Ascending aorta (tissue), 2 donors: Measurements from ENCODE around the gene LAMA2. TPM values are rescaled to one million over a fixed set of nuclear protein-coding genes. Genes with fewer than 3 reads are reported as not detected.

ENCODE experiments used
- DNase-seq, 2 donors: peaks; one replicate each; pipeline ENCODE4 v3.0.0-alpha.2; 2019; ENCODE audit warnings: low spot score in 2 of 2
- H3K27ac ChIP-seq, 2 donors: fragments of 200-600 bp; sonication (generic); one replicate each; pipeline ENCODE4 v1.5.1; 2016 to 2017; ENCODE audit warnings: mild to moderate bottlenecking in 1 of 2
- H3K27me3 ChIP-seq: fragments of 200-600 bp; sonication (generic); one replicate; pipeline ENCODE4 v1.5.1; 2017
- H3K36me3 ChIP-seq, 2 donors: fragments of 200-600 bp; sonication (generic); one replicate each; pipeline ENCODE4 v1.5.1; 2016
- H3K4me1 ChIP-seq, 2 donors: fragments of 200-600 bp; sonication (generic); one replicate each; pipeline ENCODE4 v1.5.1; 2016 to 2017; ENCODE audit warnings: mild to moderate bottlenecking in 1 of 2
- H3K4me3 ChIP-seq, 2 donors: fragments of 200-600 bp; sonication (generic); one replicate each; pipeline ENCODE4 v1.5.1; 2016 to 2017; ENCODE audit warnings: mild to moderate bottlenecking in 1 of 2
- H3K9me3 ChIP-seq, 2 donors: fragments of 200-600 bp; sonication (generic); one replicate each; pipeline ENCODE4 v1.5.1; 2016
- CTCF ChIP-seq, 3 experiments: fragments of 200-600 bp in 2 of 3; fragments of 450-650 bp in 1 of 3; sonication (generic) in 2 of 3; IDR thresholded peaks; one replicate each; pipeline ENCODE4 v1.5.1; 2016 to 2019; ENCODE audit warnings: antibody characterized with exemption in 3 of 3, mild to moderate bottlenecking in 1 of 3, moderate library complexity in 1 of 3
- intact Hi-C: fragments of 100-400 bp; cut with DNase I; formaldehyde crosslinking; loops from one replicate; pipeline ENCODE4 v1.15.1; 2023
- total RNA-seq: library from RNA; depleted of rRNA; stranded (reverse); fragments of >200 nt; gene quantifications from one replicate; pipeline ENCODE4 v1.1.0, GENCODE V29; 2016

Gene LAMA2
- total RNA-seq, 1 donor from 2014 or later = 45.2 TPM

GRCh38 chr6:128914051-128914450 lies 31.1 kb downstream of the LAMA2 start:
- intact Hi-C loops = no loop called here
- no peak for DNase-seq
- H3K27me3 ChIP-seq = no peaks in the 10 kb centered on the region
- no peaks in the 10 kb centered on the region for H3K9me3 ChIP-seq
- no peak overlapping the region for H3K4me3 ChIP-seq
- TF ChIP-seq CTCF (IDR thresholded peaks at IDR 0.05) = no peak
- H3K36me3 ChIP-seq = no peaks in the 10 kb centered on the region
- H3K27ac ChIP-seq = no peak overlapping the region
- H3K4me1 ChIP-seq = no peaks in the 10 kb centered on the region

- H3K27ac ChIP-seq = no peak overlapping the region
- H3K4me1 ChIP-seq = no peaks in the 10 kb centered on the region
- H3K9me3 ChIP-seq = no peaks in the 10 kb centered on the region
- intact Hi-C loops = no loop called here
- no peaks in the 10 kb centered on the region for H3K27me3 ChIP-seq
- H3K36me3 ChIP-seq = no peaks in the 10 kb centered on the region
- H3K4me3 ChIP-seq = no peak overlapping the region
- no peak for TF ChIP-seq CTCF (IDR thresholded peaks at IDR 0.05)
- no peak for DNase-seq
Observed at GRCh38 chr6:128918886-128919285, 35.9 kb downstream of the LAMA2 start.

- DNase-seq = no peak
- H3K9me3 ChIP-seq = no peaks in the 10 kb centered on the region
- H3K4me1 ChIP-seq = no peaks in the 10 kb centered on the region
- TF ChIP-seq CTCF (IDR thresholded peaks at IDR 0.05) = no peak
- no peak overlapping the region for H3K27ac ChIP-seq
- intact Hi-C loops = no loop called here
- no peaks in the 10 kb centered on the region for H3K27me3 ChIP-seq
- H3K4me3 ChIP-seq = no peak overlapping the region
- no peaks in the 10 kb centered on the region for H3K36me3 ChIP-seq
Observed at GRCh38 chr6:128919412-128920180, 36.7 kb downstream of the LAMA2 start.

GRCh38 chr6:128925765-128926164 lies 42.8 kb downstream of the LAMA2 start:
- Histone ChIP-seq H3K27me3 (no peaks in the 10 kb centered on the region), H3K4me1 (no peaks in the 10 kb centered on the region), H3K4me3 (no peak overlapping the region), H3K9me3 (no peaks in the 10 kb centered on the region), H3K36me3 (no peaks in the 10 kb centered on the region), H3K27ac (no peak overlapping the region)
- DNase-seq = no peak
- TF ChIP-seq CTCF (IDR thresholded peaks at IDR 0.05) = no peak
- intact Hi-C loops = no loop called here

GRCh38 chr6:128929869-128930268 lies 46.9 kb downstream of the LAMA2 start:
- H3K4me3 ChIP-seq = no peak overlapping the region
- H3K9me3 ChIP-seq = no peaks in the 10 kb centered on the region
- DNase-seq = no peak
- no peak overlapping the region for H3K27ac ChIP-seq
- intact Hi-C loops = no loop called here
- no peaks in the 10 kb centered on the region for H3K27me3 ChIP-seq
- no peaks in the 10 kb centered on the region for H3K4me1 ChIP-seq
- H3K36me3 ChIP-seq = no peaks in the 10 kb centered on the region
- TF ChIP-seq CTCF (IDR thresholded peaks at IDR 0.05) = no peak
